IMR-90 (cell line): Measurements from ENCODE around the gene SLC35D1. TPM values are rescaled to one million over a fixed set of nuclear protein-coding genes. Genes with fewer than 3 reads are reported as not detected.

Experiments used
- ATAC-seq: fragments of 200-7000 bp; cut with Tn5 transposase; 2 replicates; pipeline ENCODE4 v1.9.1; 2020; ENCODE audit warnings: low read depth, mild to moderate bottlenecking, moderate library complexity
- BruUV-seq: library from RNA; stranded (reverse); fragments of 400-500 nt; replicated peaks from 2 replicates; lab custom pipeline; 2021; lab: Mats Ljungman, UMichigan
- CTCF ChIA-PET: fragments of 300-600 bp; formaldehyde crosslinking; extraction: SDS; loops from one replicate; lab custom pipeline; 2021; ENCODE audit warnings: antibody characterized with exemption; lab: Yijun Ruan, JAX
- POLR2A ChIA-PET: fragments of 300-600 bp; sonication (Branson Sonifier 250); formaldehyde crosslinking; loops from one replicate; lab custom pipeline; 2022; ENCODE audit warnings: antibody characterized with exemption; ENCODE audit not compliant: unreplicated experiment; lab: Charles Lee
- DNase-seq: peaks from one replicate; pipeline ENCODE4 v3.0.0; 2013
- H2AFZ ChIP-seq: replicated peaks from 2 replicates; pipeline ENCODE3; 2013; ENCODE audit warnings: low read length, mild to moderate bottlenecking; ENCODE audit not compliant: poor library complexity
- H2AK5ac ChIP-seq: 2 replicates; pipeline ENCODE4 v1.6.1; 2013; ENCODE audit warnings: low read depth, low read length, inconsistent platforms
- H2AK9ac ChIP-seq: replicated peaks from 2 replicates; pipeline ENCODE3; 2013; ENCODE audit warnings: mild to moderate bottlenecking, low read depth, low read length, moderate library complexity; ENCODE audit not compliant: poor library complexity
- H2BK120ac ChIP-seq: 2 replicates; pipeline ENCODE4 v1.6.1; 2013; ENCODE audit warnings: low read depth, low read length, inconsistent platforms
- H2BK15ac ChIP-seq: 3 replicates; pipeline ENCODE4 v1.6.1; 2013; ENCODE audit warnings: low read depth, low read length, inconsistent platforms
- H2BK20ac ChIP-seq: 2 replicates; pipeline ENCODE4 v1.6.1; 2013; ENCODE audit warnings: low read depth, mild to moderate bottlenecking, inconsistent platforms, low read length, moderate library complexity
- H2BK5ac ChIP-seq: 2 replicates; pipeline ENCODE4 v1.6.1; 2013; ENCODE audit warnings: mild to moderate bottlenecking, low read depth, low read length, inconsistent platforms; ENCODE audit not compliant: poor library complexity, severe bottlenecking
- H3K14ac ChIP-seq: replicated peaks from 2 replicates; pipeline ENCODE4 v1.6.1; 2013; ENCODE audit warnings: low read depth, low read length, inconsistent platforms
- H3K18ac ChIP-seq: 2 replicates; pipeline ENCODE4 v1.6.1; 2013; ENCODE audit warnings: low read depth, low read length, control low read depth
- H3K23ac ChIP-seq: 2 replicates; pipeline ENCODE4 v1.6.1; 2013; ENCODE audit warnings: low read depth, low read length, inconsistent platforms
- H3K27ac ChIP-seq: 2 replicates; pipeline ENCODE4 v1.5.1; 2013; ENCODE audit warnings: mild to moderate bottlenecking, control low read depth, low read length; ENCODE audit not compliant: insufficient read depth
- H3K27me3 ChIP-seq: 2 replicates; pipeline ENCODE4 v1.6.1; 2013; ENCODE audit warnings: low read length; ENCODE audit not compliant: control insufficient read depth, insufficient read depth
- H3K36me3 ChIP-seq: 2 replicates; pipeline ENCODE4 v1.6.1; 2013; ENCODE audit warnings: low read length, mixed read lengths; ENCODE audit not compliant: control insufficient read depth, insufficient read depth
- H3K4ac ChIP-seq: 2 replicates; pipeline ENCODE4 v1.6.1; 2013; ENCODE audit warnings: low read depth, low read length, inconsistent platforms
- H3K4me1 ChIP-seq: 2 replicates; pipeline ENCODE4 v1.6.1; 2013; ENCODE audit warnings: low read length, mixed read lengths; ENCODE audit not compliant: control insufficient read depth, insufficient read depth
- H3K4me2 ChIP-seq: 2 replicates; pipeline ENCODE4 v1.6.1; 2013; ENCODE audit warnings: low read depth, mild to moderate bottlenecking, control low read depth, low read length, moderate library complexity
- H3K4me3 ChIP-seq: 2 replicates; pipeline ENCODE4 v1.5.1; 2013; ENCODE audit warnings: low read depth, mild to moderate bottlenecking, control low read depth, low read length, moderate library complexity; ENCODE audit not compliant: insufficient read depth
- H3K56ac ChIP-seq: 2 replicates; pipeline ENCODE4 v1.6.1; 2013; ENCODE audit warnings: low read length, inconsistent platforms; ENCODE audit not compliant: insufficient read depth; ENCODE audit errors: extremely low read depth
- H3K79me1 ChIP-seq, 2 experiments: 2 replicates each; pipeline ENCODE4 v1.6.1; 2013; ENCODE audit warnings: low read length in 2 of 2, inconsistent platforms in 1 of 2, low read depth in 1 of 2
- H3K9ac ChIP-seq: 2 replicates; pipeline ENCODE4 v1.6.1; 2013; ENCODE audit warnings: low read depth, low read length, control low read depth
- H3K9me1 ChIP-seq: 2 replicates; pipeline ENCODE4 v1.6.1; 2013; ENCODE audit warnings: low read length, inconsistent platforms; ENCODE audit not compliant: insufficient read depth
- H3K9me3 ChIP-seq: 2 replicates; pipeline ENCODE4 v1.6.1; 2013; ENCODE audit warnings: low read length; ENCODE audit not compliant: control insufficient read depth, insufficient read depth
- H4K20me1 ChIP-seq: 2 replicates; pipeline ENCODE4 v1.6.1; 2013; ENCODE audit warnings: low read length, inconsistent platforms; ENCODE audit not compliant: insufficient read depth
- H4K5ac ChIP-seq: 2 replicates; pipeline ENCODE4 v1.6.1; 2013; ENCODE audit warnings: mild to moderate bottlenecking, low read depth, low read length, control low read depth
- H4K8ac ChIP-seq, 2 experiments: 2 replicates each; pipeline ENCODE4 v1.6.1; 2013; ENCODE audit warnings: low read depth in 2 of 2, low read length in 2 of 2, control low read depth in 1 of 2, inconsistent platforms in 1 of 2
- H4K91ac ChIP-seq: 2 replicates; pipeline ENCODE4 v1.6.1; 2013; ENCODE audit warnings: low read depth, low read length, inconsistent platforms; ENCODE audit not compliant: insufficient read depth
- BHLHE40 ChIP-seq: fragments of 150-350 bp; IDR thresholded peaks from 2 replicates; pipeline ENCODE4 v1.6.1; 2016; ENCODE audit warnings: mild to moderate bottlenecking, low read depth, low read length
- CEBPB ChIP-seq: IDR thresholded peaks from 2 replicates; pipeline ENCODE4 v1.6.1; 2012; ENCODE audit warnings: low read depth, low read length, improper control_type of control experiment
- CHD1 ChIP-seq: IDR thresholded peaks from 2 replicates; pipeline ENCODE4 v1.6.1; 2012; ENCODE audit warnings: low read depth, low read length, improper control_type of control experiment
- CTCF ChIP-seq: conservative IDR thresholded peaks from 2 replicates; pipeline ENCODE4 v1.5.1; 2012; ENCODE audit warnings: mild to moderate bottlenecking, low read depth, low read length, improper control_type of control experiment
- FOS ChIP-seq: fragments of 150-350 bp; IDR thresholded peaks from 2 replicates; pipeline ENCODE4 v1.6.1; 2016; ENCODE audit warnings: low read depth, low read length
- MAFK ChIP-seq: IDR thresholded peaks from 2 replicates; pipeline ENCODE4 v1.6.1; 2012; ENCODE audit warnings: low read depth, low read length, improper control_type of control experiment
- MAZ ChIP-seq: IDR thresholded peaks from 2 replicates; pipeline ENCODE4 v1.6.1; 2012; ENCODE audit warnings: low read depth, mild to moderate bottlenecking, low read length, improper control_type of control experiment, moderate library complexity, borderline replicate concordance
- MXI1 ChIP-seq: IDR thresholded peaks from 2 replicates; pipeline ENCODE4 v1.6.1; 2012; ENCODE audit warnings: low read depth, mild to moderate bottlenecking, low read length, moderate library complexity, borderline replicate concordance
- NFE2L2 ChIP-seq: fragments of 150-350 bp; IDR thresholded peaks from 2 replicates; pipeline ENCODE4 v1.6.1; 2016; ENCODE audit warnings: low read depth, mild to moderate bottlenecking, low read length
- POLR2A ChIP-seq: IDR thresholded peaks from 2 replicates; pipeline ENCODE4 v1.6.1; 2012; ENCODE audit warnings: mild to moderate bottlenecking, low read depth, low read length
- RAD21 ChIP-seq: IDR thresholded peaks from 2 replicates; pipeline ENCODE4 v1.6.1; 2012; ENCODE audit warnings: low read length, improper control_type of control experiment
- RCOR1 ChIP-seq: IDR thresholded peaks from 2 replicates; pipeline ENCODE4 v1.6.1; 2012; ENCODE audit warnings: mild to moderate bottlenecking, low read length, improper control_type of control experiment; ENCODE audit not compliant: insufficient replicate concordance
- SMC3 ChIP-seq: fragments of 150-350 bp; IDR thresholded peaks from 2 replicates; pipeline ENCODE4 v1.6.1; 2016; ENCODE audit warnings: low read depth, mild to moderate bottlenecking, antibody characterized with exemption, low read length, moderate library complexity
- USF2 ChIP-seq: fragments of 150-350 bp; IDR thresholded peaks from 2 replicates; pipeline ENCODE4 v1.6.1; 2017; ENCODE audit warnings: mild to moderate bottlenecking, antibody characterized with exemption, low read length, low read depth
- WGBS, 2 experiments: methylation state at CpG; one replicate each; pipeline versions ENCODE4 v1.1.5 to v1.1.7; 2013; ENCODE audit warnings: missing lambda C conversion rate in 2 of 2; ENCODE audit not compliant: insufficient read length in 1 of 2; ENCODE audit errors: extremely low coverage in 2 of 2; 5-methylcytosine and 5-hydroxymethylcytosine counted together
- dilution Hi-C: fragments of 300-500 bp; cut with HindIII; formaldehyde crosslinking; loops from one replicate; pipeline ENCODE4 v1.14.3; 2018; ENCODE audit warnings: low sequenced_read_pairs; ENCODE audit not compliant: unreplicated experiment
- in situ Hi-C: fragments of 300-500 bp; cut with MboI; formaldehyde crosslinking; loops from 3 replicates; pipeline ENCODE4 v1.14.3; 2019; ENCODE audit warnings: low sequenced_read_pairs, inconsistent platforms, mixed read lengths
- intact Hi-C: fragments of 100-400 bp; cut with micrococcal nuclease; formaldehyde crosslinking; loops from 2 replicates; pipeline ENCODE4 v1.10.0; 2022
- polyA plus RNA-seq, 3 experiments: library from polyadenylated mRNA; depleted of rRNA; stranded (reverse); fragments of >200 nt; gene quantifications; 2 replicates each; pipeline ENCODE4 v1.2.3, GENCODE V29; 2012; ENCODE audit warnings: low replicate concordance in 1 of 3
- total RNA-seq: library from RNA; depleted of rRNA; stranded (reverse); fragments of >200 nt; gene quantifications from 2 replicates; pipeline ENCODE4 v1.2.3, GENCODE V29; 2012
- TF ChIP-seq, protein P1 (sequence below): fragments of 150-350 bp; IDR thresholded peaks from 2 replicates; pipeline ENCODE4 v1.6.1; 2016; ENCODE audit warnings: low read depth, mild to moderate bottlenecking, low read length, moderate library complexity, borderline replicate concordance

The SLC35D1 gene
- total and polyA plus RNA-seq, 2 of the 4 experiments (the other 2 are of a cell fraction): 7.2 to 16.3 TPM

DNA sequence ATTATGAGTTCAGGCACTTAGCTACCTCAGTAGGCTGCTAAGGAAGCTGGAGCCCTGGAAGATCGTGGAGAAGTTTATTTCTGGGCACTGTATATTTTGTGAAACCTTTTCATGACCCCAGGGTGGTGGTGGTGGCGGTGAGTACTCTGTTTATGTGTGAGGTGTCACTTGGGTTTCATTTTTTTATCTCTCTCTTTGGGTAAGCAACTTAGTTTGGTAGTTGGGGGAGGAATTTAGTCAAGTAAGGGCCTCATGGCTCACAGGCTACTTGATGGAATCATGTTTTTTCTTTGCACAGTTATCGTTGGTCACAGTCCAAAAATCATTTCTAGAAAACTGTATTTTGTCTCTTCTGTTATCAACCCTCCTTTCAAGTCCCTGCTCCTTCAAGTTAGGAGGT lies 46.9 kb upstream of the SLC35D1 start:
- H2BK15ac ChIP-seq: no peak overlapping the region
- dilution Hi-C loops: no loop called here
- ChIA-PET POLR2A (no interaction called here), CTCF (no interaction called here)
- no TSS peak for BruUV-seq
- no peak overlapping the region for H2BK20ac ChIP-seq
- H3K4me1 ChIP-seq: peaks cover 3% of the 10 kb centered on the region
- no peaks in the 10 kb centered on the region for H3K9me1 ChIP-seq
- H3K36me3 ChIP-seq: no peaks in the 10 kb centered on the region
- WGBS, 2 experiments: 0% methylated on average over 1 of the region's 3 CpGs; no CpG with 5 or more reads in 1 of the 2 experiments
- H3K18ac ChIP-seq: no peak overlapping the region
- H3K4me2 ChIP-seq: peak overlapping the region; percentile 70
- no peaks in the 10 kb centered on the region for H4K20me1 ChIP-seq
- no peak overlapping the region for H3K56ac ChIP-seq
- H4K5ac ChIP-seq: no peak overlapping the region
- 0 out of 2 replicates have a peak overlapping the region, but pooled peaks have one; percentile 29 for H3K14ac ChIP-seq
- H4K91ac ChIP-seq: no peak overlapping the region
- no peak overlapping the region for H2AK5ac ChIP-seq
- intact Hi-C loops: no loop called here
- H2AK9ac ChIP-seq: no peak overlapping the region
- no peak overlapping the region for H3K23ac ChIP-seq
- H2AFZ ChIP-seq: peak overlapping the region; percentile 49
- no peaks in the 10 kb centered on the region for H3K79me1 ChIP-seq
- no peak overlapping the region for H3K4me3 ChIP-seq
- H3K9me3 ChIP-seq: no peaks in the 10 kb centered on the region
- H2BK5ac ChIP-seq: no peak overlapping the region
- H4K8ac ChIP-seq: no peak overlapping the region
- no peak overlapping the region for H3K27ac ChIP-seq
- H2BK120ac ChIP-seq: no peak overlapping the region
- no peak for TF ChIP-seq CTCF
- TF ChIP-seq NFE2L2: no peak
- TF ChIP-seq RAD21: no peak
- TF ChIP-seq MAZ: no peak
- TF ChIP-seq, protein P1, sequence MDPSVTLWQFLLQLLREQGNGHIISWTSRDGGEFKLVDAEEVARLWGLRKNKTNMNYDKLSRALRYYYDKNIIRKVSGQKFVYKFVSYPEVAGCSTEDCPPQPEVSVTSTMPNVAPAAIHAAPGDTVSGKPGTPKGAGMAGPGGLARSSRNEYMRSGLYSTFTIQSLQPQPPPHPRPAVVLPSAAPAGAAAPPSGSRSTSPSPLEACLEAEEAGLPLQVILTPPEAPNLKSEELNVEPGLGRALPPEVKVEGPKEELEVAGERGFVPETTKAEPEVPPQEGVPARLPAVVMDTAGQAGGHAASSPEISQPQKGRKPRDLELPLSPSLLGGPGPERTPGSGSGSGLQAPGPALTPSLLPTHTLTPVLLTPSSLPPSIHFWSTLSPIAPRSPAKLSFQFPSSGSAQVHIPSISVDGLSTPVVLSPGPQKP: no peak
- no peak for TF ChIP-seq MAFK
- TF ChIP-seq POLR2A: no peak
- TF ChIP-seq SMC3: no peak
- no peak for TF ChIP-seq BHLHE40
- TF ChIP-seq CHD1: no peak
- TF ChIP-seq USF2: no peak
- no peak for TF ChIP-seq RCOR1
- TF ChIP-seq MXI1: no peak
- TF ChIP-seq FOS: no peak
- no peak for TF ChIP-seq CEBPB
- no peaks in the 10 kb centered on the region for H3K27me3 ChIP-seq
- in situ Hi-C loops: no loop called here
- no peak overlapping the region for H3K9ac ChIP-seq
- ATAC-seq (peak; percentile 60), DNase-seq (peak; percentile 15)
- no peak overlapping the region for H3K4ac ChIP-seq
